Activated CD8-positive, alpha-beta memory T cell treated with anti-CD3 and anti-CD28 coated beads, Interleukin-2, amount 10 ng/mL, durations not matched to agents 7 days and 5 days (primary cell): ENCODE results near the gene COMMD7. TPM values are rescaled to one million over a fixed set of nuclear protein-coding genes. Genes with fewer than 3 reads are reported as not detected.
A peak's percentile ranks its signal among the peaks of the same experiment; 100 is the strongest.
"Not testable (repeated sequence)": the region's sequence is repeated elsewhere in the genome, so short reads cannot be mapped to it uniquely, and the experiment has no call there.

Experiments used
- ATAC-seq: fragments of 150-1000 bp; cut with Tn5 transposase; one replicate; pipeline ENCODE4 v1.10.0; 2021; ENCODE audit warnings: moderate library complexity
- CTCF ChIA-PET: fragments of 350-600 bp; sonication (Branson Sonifier 250); formaldehyde crosslinking; loops from one replicate; lab custom pipeline; 2021; ENCODE audit warnings: antibody characterized with exemption; lab: Charles Lee
- DNase-seq: peaks from one replicate; pipeline ENCODE4 v3.0.0-alpha.2; 2020
- H3K27ac Mint-ChIP-seq: one replicate; pipeline ENCODE4 v1.8.0; 2021; ENCODE audit warnings: mild to moderate bottlenecking, mixed read lengths
- H3K27me3 Mint-ChIP-seq: one replicate; pipeline ENCODE4 v1.8.0; 2021; ENCODE audit warnings: mixed read lengths
- H3K36me3 Mint-ChIP-seq: one replicate; pipeline ENCODE4 v1.8.0; 2021; ENCODE audit warnings: mild to moderate bottlenecking, mixed read lengths
- H3K4me1 Mint-ChIP-seq: one replicate; pipeline ENCODE4 v1.8.0; 2021; ENCODE audit warnings: mixed read lengths
- H3K4me3 Mint-ChIP-seq: one replicate; pipeline ENCODE4 v1.8.0; 2021; ENCODE audit warnings: mild to moderate bottlenecking, moderate library complexity, mixed read lengths
- H3K9me3 Mint-ChIP-seq: one replicate; pipeline ENCODE4 v1.8.0; 2022; ENCODE audit warnings: low read depth, mixed read lengths
- total RNA-seq, 2 experiments: library from RNA; stranded (reverse); gene quantifications; one replicate each; pipeline ENCODE4 v1.2.3, GENCODE V29; 2021

COMMD7 gene
- total RNA-seq, 2 experiments from 2014 or later: 54.2 to 59.5 TPM

- no peaks in the 10 kb centered on the region for H3K9me3 Mint-ChIP-seq
- H3K36me3 Mint-ChIP-seq: peaks cover 9% of the 10 kb centered on the region
- H3K27me3 Mint-ChIP-seq: no peaks in the 10 kb centered on the region
- ATAC-seq (peak; percentile 89), DNase-seq (peak; percentile 68)
- CTCF ChIA-PET: interaction anchor here (1.4 to 4.7 kb wide), 3 partner anchors 25 to 64 kb away, joined by 7 to 34 read pairs (median 11); partner anchors contain the start of genes C20orf203 and DNMT3B
- no peak overlapping the region for H3K4me3 Mint-ChIP-seq
- H3K4me1 Mint-ChIP-seq: peaks cover 47% of the 10 kb centered on the region
- H3K27ac Mint-ChIP-seq: peak overlapping the region; percentile 87
These were observed 5.7 kb downstream of the COMMD7 start for GRCh38 chr20:32737371-32738223.

GRCh38 chr20:32731882-32732266, 11.4 kb downstream of the COMMD7 start:
- Mint-ChIP-seq H3K9me3 (no peaks in the 10 kb centered on the region), H3K27ac (no peak overlapping the region), H3K4me1 (peaks cover 20% of the 10 kb centered on the region), H3K36me3 (peaks cover 12% of the 10 kb centered on the region), H3K4me3 (no peak overlapping the region), H3K27me3 (no peaks in the 10 kb centered on the region)
- DNase-seq (no peak), ATAC-seq (no peak)
- CTCF ChIA-PET: interaction anchor here (1.2 to 2.5 kb wide), 2 partner anchors 9 to 47 kb away, joined by 3 to 10 read pairs; no protein-coding TSS in a partner anchor

- peaks cover 14% of the 10 kb centered on the region for H3K36me3 Mint-ChIP-seq
- not testable (repeated sequence) for H3K27ac Mint-ChIP-seq
These were observed 13.9 kb downstream of the COMMD7 start for GRCh38 chr20:32729334-32729733.

GRCh38 chr20:32728435-32728834, 14.8 kb downstream of the COMMD7 start:
- CTCF ChIA-PET, ATAC-seq, H3K4me3 Mint-ChIP-seq, H3K27me3 Mint-ChIP-seq, H3K27ac Mint-ChIP-seq, H3K9me3 Mint-ChIP-seq, H3K4me1 Mint-ChIP-seq, DNase-seq: not testable (repeated sequence)
- peaks cover 14% of the 10 kb centered on the region for H3K36me3 Mint-ChIP-seq

More at GRCh38 chr20:32729334-32729733, 13.9 kb downstream of the COMMD7 start:
- H3K4me3 Mint-ChIP-seq, H3K9me3 Mint-ChIP-seq, CTCF ChIA-PET, DNase-seq, H3K27me3 Mint-ChIP-seq, H3K4me1 Mint-ChIP-seq, ATAC-seq: not testable (repeated sequence)

DNA sequence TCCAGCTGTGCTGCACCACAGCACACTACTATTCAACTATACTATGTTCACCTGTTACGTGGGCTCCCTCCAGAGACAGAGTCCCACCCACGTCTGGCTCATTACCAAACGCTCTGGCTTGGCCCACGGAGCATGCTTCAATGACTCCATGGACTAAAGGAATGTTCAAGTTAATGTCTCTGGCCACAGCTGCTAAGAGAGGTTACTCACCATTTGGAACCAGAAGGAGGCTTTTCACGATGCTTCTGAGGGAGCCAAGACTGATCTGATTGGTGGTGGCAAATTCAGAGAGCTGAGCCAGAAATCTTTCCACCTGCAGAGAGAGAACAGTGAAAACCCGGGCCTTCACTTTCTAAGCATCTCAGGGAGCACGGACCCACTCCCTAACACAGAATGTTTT, 15.6 kb downstream of the COMMD7 start:
- no peak for DNase-seq
- peaks cover 14% of the 10 kb centered on the region for H3K36me3 Mint-ChIP-seq
- H3K4me3 Mint-ChIP-seq: no peak overlapping the region
- no peak overlapping the region for H3K27ac Mint-ChIP-seq
- H3K9me3 Mint-ChIP-seq: no peaks in the 10 kb centered on the region
- CTCF ChIA-PET: no interaction called here
- no peak for ATAC-seq
- peaks cover 6% of the 10 kb centered on the region for H3K4me1 Mint-ChIP-seq
- H3K27me3 Mint-ChIP-seq: no peaks in the 10 kb centered on the region

DNA sequence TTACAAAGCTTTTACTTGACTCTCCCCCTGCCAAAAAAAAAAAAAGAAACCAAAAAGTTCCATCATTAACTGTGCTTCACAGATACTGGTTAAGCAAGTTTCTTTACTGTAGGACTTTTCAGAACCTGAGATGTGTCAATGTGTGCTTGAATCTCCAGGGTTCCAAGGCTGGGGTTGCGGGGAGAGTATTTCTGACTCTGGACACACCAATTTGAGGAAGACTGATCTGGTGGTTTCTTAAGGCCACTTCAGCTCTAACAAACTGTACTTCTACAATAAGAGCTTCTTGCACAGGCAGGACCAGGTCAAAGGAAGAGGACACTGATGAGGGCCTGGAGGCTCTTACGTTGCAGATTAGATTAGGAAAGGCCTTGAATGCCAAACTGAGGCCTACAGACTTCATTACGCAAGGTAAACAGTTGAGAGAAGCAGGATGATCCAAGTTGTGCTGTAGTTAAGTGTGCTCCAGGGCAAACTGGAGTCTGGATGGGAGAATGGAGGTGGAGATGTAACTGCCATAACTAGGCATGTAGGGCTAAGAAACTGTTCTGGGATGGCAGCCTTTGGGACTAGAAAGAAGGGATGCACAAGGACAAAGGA, 24.4 kb downstream of the COMMD7 start:
- no peak for ATAC-seq
- no peaks in the 10 kb centered on the region for H3K4me1 Mint-ChIP-seq
- peaks cover 15% of the 10 kb centered on the region for H3K36me3 Mint-ChIP-seq
- H3K9me3 Mint-ChIP-seq: no peaks in the 10 kb centered on the region
- H3K27me3 Mint-ChIP-seq: no peaks in the 10 kb centered on the region
- H3K27ac Mint-ChIP-seq: no peak overlapping the region
- DNase-seq: no peak
- CTCF ChIA-PET: interaction anchor here (0.6 to 0.9 kb wide), 3 partner anchors 12 to 60 kb away, joined by 3 read pairs; partner anchors contain the start of gene COMMD7
- no peak overlapping the region for H3K4me3 Mint-ChIP-seq

DNA sequence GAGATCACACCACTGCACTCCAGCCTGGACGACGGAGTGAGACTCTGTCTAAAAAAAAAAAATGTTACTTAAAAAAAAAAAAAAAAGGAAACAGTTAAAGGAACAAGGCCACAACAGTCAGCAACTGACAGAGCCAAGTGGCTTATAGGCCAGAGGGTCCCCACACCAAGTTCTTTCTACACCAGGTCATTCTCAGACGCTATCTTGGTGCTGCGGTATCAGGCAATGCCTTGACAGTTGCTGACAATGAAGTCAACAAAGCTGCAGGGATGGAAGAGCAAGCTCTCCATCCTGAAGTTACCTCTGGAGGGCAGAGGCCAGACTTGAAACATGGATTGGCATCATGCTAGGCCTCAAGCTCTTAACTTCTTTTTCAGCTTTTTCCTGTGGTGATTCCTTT, 31.9 kb downstream of the COMMD7 start:
- no peaks in the 10 kb centered on the region for H3K4me1 Mint-ChIP-seq
- CTCF ChIA-PET: interaction anchor here (2.8 kb wide), 1 partner anchor 67 kb away, joined by 12 read pairs; no protein-coding TSS in a partner anchor

DNA sequence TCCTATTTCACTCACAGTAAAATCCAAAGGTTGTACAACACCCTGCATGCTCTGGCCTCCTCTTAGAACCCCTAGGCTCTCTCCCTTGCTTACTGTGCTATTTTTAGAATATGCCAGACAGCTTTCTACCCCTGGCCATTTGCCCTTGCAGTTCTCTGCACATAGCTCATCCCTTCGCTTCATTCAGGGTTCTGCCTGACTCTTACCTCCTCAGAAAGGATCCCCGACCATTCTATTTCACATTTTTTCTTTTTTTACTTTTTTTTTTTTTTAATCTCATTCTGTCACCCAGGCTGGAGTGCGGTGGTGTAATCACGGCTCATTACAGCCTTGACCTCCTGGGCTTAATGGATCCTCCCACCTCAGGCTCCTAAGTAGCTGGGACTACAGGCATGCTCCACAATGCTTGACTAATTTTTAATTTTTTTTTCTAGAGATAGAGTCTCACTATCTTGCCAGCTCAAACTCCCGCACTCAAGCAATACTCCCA, 33.6 kb downstream of the COMMD7 start:
- no peak for ATAC-seq
- peaks cover 15% of the 10 kb centered on the region for H3K36me3 Mint-ChIP-seq
- DNase-seq: no peak
- H3K27ac Mint-ChIP-seq: no peak overlapping the region
- CTCF ChIA-PET: interaction anchor here (0.6 to 2.8 kb wide), 3 partner anchors 16 to 143 kb away, joined by 4 to 12 read pairs (median 5); no protein-coding TSS in a partner anchor
- H3K9me3 Mint-ChIP-seq: no peaks in the 10 kb centered on the region
- no peak overlapping the region for H3K4me3 Mint-ChIP-seq
- H3K4me1 Mint-ChIP-seq: no peaks in the 10 kb centered on the region
- no peaks in the 10 kb centered on the region for H3K27me3 Mint-ChIP-seq

More for the DNA sequence above, 31.9 kb downstream of the COMMD7 start:
- no peak overlapping the region for H3K27ac Mint-ChIP-seq
- DNase-seq (no peak), ATAC-seq (no peak)
- H3K27me3 Mint-ChIP-seq: no peaks in the 10 kb centered on the region
- peaks cover 13% of the 10 kb centered on the region for H3K36me3 Mint-ChIP-seq
- H3K9me3 Mint-ChIP-seq: no peaks in the 10 kb centered on the region
- no peak overlapping the region for H3K4me3 Mint-ChIP-seq

GRCh38 chr20:32709029-32709631, 34.1 kb downstream of the COMMD7 start:
- not testable (repeated sequence) for ATAC-seq, H3K27ac Mint-ChIP-seq, H3K4me3 Mint-ChIP-seq, H3K27me3 Mint-ChIP-seq, DNase-seq, H3K9me3 Mint-ChIP-seq, H3K4me1 Mint-ChIP-seq
- peaks cover 17% of the 10 kb centered on the region for H3K36me3 Mint-ChIP-seq
- CTCF ChIA-PET: interaction anchor here (2.8 kb wide), 2 partner anchors 69 to 70 kb away, joined by 9 to 12 read pairs; no protein-coding TSS in a partner anchor

DNA sequence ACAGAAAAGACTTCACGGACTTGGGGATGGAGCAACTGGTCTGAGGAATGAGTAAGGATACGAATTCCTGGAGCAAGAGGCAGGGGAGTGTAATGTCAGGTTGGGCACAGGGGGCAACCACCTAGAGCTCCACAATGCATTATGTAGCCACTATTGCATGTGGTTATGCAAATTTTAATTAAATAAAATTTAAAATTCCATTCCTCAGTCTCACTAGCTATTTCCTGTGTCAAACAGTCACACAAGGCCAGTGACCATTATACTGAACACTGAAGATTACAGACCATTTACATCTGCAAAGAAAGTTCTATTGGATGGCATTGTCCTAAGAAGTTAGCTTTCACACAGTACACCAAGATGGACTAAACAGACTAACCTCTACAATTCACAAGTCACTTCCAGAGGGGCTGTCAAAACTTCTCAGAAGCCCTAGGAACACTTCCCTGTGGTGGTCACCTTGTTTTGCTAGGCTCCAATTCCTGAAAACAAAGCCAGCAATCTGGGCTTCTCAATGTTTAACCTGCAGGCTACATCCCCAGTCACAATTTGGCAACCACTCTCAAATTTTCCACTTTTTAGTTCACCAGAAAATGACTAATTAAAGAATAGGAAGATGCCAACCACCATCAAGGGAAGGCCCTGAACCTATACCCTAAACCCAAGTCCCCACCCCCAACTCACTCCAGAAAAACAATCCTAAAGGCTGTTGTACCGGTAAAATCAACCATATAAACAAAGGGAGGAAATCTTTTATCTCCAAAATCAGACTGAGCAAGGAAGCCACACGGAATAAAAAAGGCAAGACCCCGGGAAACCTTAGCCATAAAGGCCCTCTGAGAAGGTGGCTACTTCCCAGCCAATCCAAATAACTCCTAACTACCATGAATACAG, 35.3 kb downstream of the COMMD7 start:
- peak overlapping the region; percentile 1 for H3K27ac Mint-ChIP-seq
- no peak for ATAC-seq
- H3K36me3 Mint-ChIP-seq: peaks cover 20% of the 10 kb centered on the region

GRCh38 chr20:32706486-32706885, 36.8 kb downstream of the COMMD7 start:
- CTCF ChIA-PET: interaction anchor here (1.0 to 2.8 kb wide), 3 partner anchors 12 to 72 kb away, joined by 3 to 9 read pairs (median 4); no protein-coding TSS in a partner anchor
- no peak for ATAC-seq

More for the DNA sequence above, 35.3 kb downstream of the COMMD7 start:
- no peaks in the 10 kb centered on the region for H3K9me3 Mint-ChIP-seq
- no peak for DNase-seq
- H3K27me3 Mint-ChIP-seq: no peaks in the 10 kb centered on the region
- H3K4me3 Mint-ChIP-seq: no peak overlapping the region
- no peaks in the 10 kb centered on the region for H3K4me1 Mint-ChIP-seq
- CTCF ChIA-PET: interaction anchor here (2.8 kb wide), 1 partner anchor 71 kb away, joined by 9 read pairs; no protein-coding TSS in a partner anchor

More at GRCh38 chr20:32706486-32706885, 36.8 kb downstream of the COMMD7 start:
- Mint-ChIP-seq H3K9me3 (no peaks in the 10 kb centered on the region), H3K36me3 (peaks cover 27% of the 10 kb centered on the region), H3K4me1 (no peaks in the 10 kb centered on the region), H3K27ac (no peak overlapping the region), H3K4me3 (no peak overlapping the region), H3K27me3 (no peaks in the 10 kb centered on the region)
- no peak for DNase-seq
